ENCODE measurements around the gene RIPK3.
"Not testable (repeated sequence)": the region's sequence is repeated elsewhere in the genome, so short reads cannot be mapped to it uniquely, and the experiment has no call there.

RIPK3 gene

DNA sequence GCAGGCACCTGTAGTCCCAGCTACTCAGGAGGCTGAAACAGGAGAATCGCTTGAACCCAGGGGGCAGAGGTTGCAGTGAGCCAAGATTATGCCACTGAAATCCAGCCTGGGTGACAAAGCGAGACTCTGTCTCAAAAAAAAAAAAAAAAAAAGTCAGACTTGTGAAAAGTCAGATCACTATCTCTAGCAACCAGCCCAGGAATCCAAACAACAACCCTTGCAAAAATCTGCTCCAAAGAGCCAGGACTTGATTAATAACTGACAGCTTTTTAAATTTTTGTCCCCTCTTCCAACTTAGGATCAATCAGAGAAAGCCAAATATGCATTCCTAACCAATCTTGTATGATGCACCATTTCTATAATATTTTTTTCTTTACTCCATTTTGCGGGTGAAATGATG, 20.5 kb upstream of the RIPK3 start:
- Histone ChIP-seq H3K9ac (ENCODE audit: low read depth, low read length) (no peak overlapping the region), H3K4me1 (ENCODE audit: control insufficient read depth, insufficient read depth, low read length) (no peaks in the 10 kb centered on the region), H3K9me3 (ENCODE audit: control insufficient read depth, insufficient read depth, low read length) (no peaks in the 10 kb centered on the region), H3K27me3 (ENCODE audit: control insufficient read depth, insufficient read depth, low read length) (peaks cover 16% of the 10 kb centered on the region), H3K36me3 (ENCODE audit: control insufficient read depth, insufficient read depth, low read length) (no peaks in the 10 kb centered on the region), H3K27ac (ENCODE audit: low read depth, low read length) (no peak overlapping the region), H3K4me3 (ENCODE audit: low read depth, low read length) (no peak overlapping the region)

DNA sequence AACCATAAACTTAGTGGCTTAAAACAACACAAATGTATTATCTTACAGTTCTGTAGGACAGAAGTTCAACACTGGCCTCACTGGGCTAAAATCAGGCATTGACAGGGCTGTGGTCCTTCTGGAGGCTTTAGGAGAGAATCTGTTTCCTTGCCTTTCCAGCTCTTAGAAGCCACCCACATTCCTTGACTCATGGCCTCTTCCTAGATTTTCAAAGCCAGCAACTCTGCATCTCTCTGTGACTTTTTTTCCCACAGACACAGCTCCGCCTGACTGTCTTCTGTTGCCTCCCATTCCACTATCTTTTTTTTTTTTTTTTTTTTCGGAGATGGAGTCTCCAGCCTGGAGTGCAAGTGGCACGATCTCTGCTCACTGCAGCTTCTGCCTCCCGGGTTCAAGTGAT, 16.4 kb upstream of the RIPK3 start:
- Histone ChIP-seq H3K36me3 (ENCODE audit: control insufficient read depth, insufficient read depth, low read length) (no peaks in the 10 kb centered on the region), H3K4me1 (ENCODE audit: control insufficient read depth, insufficient read depth, low read length) (no peaks in the 10 kb centered on the region), H3K4me3 (ENCODE audit: low read depth, low read length) (no peak overlapping the region), H3K27me3 (ENCODE audit: control insufficient read depth, insufficient read depth, low read length) (peaks cover 12% of the 10 kb centered on the region), H3K9ac (ENCODE audit: low read depth, low read length) (no peak overlapping the region), H3K9me3 (ENCODE audit: control insufficient read depth, insufficient read depth, low read length) (no peaks in the 10 kb centered on the region), H3K27ac (ENCODE audit: low read depth, low read length) (no peak overlapping the region)

DNA sequence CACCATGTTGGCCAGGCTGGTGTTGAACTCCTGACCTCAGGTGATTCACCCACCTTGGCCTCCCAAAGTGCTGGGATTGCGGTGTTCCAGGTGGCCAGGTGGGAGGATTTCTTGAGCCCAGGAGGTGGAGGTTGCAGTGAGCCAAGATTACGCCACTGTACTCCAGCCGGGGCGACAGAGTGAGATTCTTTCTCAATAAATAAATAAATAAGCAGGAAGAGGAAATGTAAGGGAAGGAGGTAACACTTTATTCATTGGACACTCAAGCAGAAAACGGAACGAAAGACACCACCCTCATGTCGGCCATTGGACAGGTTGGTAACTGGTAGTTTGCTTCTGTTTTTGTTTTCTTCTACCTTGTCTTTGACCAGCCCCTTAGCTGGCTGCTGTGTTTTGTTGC, 15.2 kb upstream of the RIPK3 start:
- Histone ChIP-seq H3K36me3 (ENCODE audit: control insufficient read depth, insufficient read depth, low read length) (no peaks in the 10 kb centered on the region), H3K4me1 (ENCODE audit: control insufficient read depth, insufficient read depth, low read length) (no peaks in the 10 kb centered on the region), H3K4me3 (ENCODE audit: low read depth, low read length) (no peak overlapping the region), H3K9me3 (ENCODE audit: control insufficient read depth, insufficient read depth, low read length) (no peaks in the 10 kb centered on the region), H3K9ac (ENCODE audit: low read depth, low read length) (no peak overlapping the region), H3K27ac (ENCODE audit: low read depth, low read length) (no peak overlapping the region), H3K27me3 (ENCODE audit: control insufficient read depth, insufficient read depth, low read length) (peaks cover 16% of the 10 kb centered on the region)

DNA sequence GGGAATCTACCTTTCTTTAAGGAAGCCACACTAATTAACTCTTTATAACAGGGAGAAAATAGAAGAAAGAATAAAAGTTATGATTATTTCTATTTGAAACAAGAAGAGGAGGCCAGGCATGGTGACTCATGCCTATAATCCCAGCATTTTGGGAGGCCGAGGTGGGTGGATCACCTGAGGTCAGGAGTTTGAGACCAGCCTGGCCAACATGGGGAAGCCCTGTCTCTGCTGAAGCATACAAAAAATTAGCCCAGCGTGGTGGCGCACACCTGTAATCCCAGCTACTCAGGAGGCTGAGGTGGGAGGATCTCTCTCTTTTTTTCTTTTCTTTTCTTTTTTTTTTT, 14.7 kb upstream of the RIPK3 start:
- H3K4me1 ChIP-seq (ENCODE audit: control insufficient read depth, insufficient read depth, low read length) = not testable (repeated sequence)

DNA sequence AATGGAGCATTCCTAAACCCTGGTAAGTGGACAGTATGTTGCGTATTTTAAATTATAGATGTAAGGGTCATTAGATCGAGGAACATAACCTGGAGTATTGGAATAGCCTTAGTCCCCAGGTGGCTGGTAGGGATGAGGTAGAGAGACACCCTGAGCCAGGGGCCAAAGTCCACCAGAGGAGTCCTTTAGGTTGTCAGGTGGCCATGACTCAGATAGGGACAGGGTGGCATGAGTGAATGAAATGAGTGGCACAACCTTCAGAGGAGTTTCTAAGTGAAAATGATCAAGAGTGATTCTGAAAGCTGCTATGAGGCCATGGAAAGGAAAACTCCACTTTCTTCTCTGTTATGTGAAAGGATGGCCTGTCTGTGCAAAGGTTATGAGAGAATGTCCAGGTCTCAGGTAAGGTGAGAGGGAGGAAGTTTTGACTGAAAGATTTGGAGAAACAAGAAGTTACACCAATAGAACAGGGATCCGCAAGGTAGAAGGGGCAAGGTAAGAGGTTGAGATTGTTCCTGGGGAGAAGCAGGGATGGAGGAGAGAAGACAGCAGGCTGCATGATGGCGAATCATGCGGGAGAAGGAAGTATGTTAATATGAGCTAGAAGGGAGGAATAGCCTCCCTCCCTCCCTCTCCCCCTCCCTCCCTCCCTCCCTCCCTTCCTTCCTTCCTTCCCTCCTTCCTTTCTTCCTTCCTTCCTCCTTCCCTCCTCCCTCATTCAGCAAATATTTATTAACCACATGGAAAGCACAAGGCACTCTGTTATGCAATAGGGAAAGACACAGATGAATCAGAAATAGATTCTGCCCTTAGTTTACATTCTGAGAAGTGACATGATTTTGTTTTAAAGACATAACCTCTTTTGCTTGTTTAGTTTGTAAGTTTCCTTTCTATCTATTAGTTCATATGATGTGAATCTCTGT, 14.0 kb upstream of the RIPK3 start:
- H3K36me3 ChIP-seq (ENCODE audit: control insufficient read depth, insufficient read depth, low read length) = no peaks in the 10 kb centered on the region
- H3K4me3 ChIP-seq (ENCODE audit: low read depth, low read length) = no peak overlapping the region
- H3K9ac ChIP-seq (ENCODE audit: low read depth, low read length) = no peak overlapping the region
- peaks cover 26% of the 10 kb centered on the region for H3K27me3 ChIP-seq (ENCODE audit: control insufficient read depth, insufficient read depth, low read length)
- no peaks in the 10 kb centered on the region for H3K4me1 ChIP-seq (ENCODE audit: control insufficient read depth, insufficient read depth, low read length)
- H3K27ac ChIP-seq (ENCODE audit: low read depth, low read length) = no peak overlapping the region
- no peaks in the 10 kb centered on the region for H3K9me3 ChIP-seq (ENCODE audit: control insufficient read depth, insufficient read depth, low read length)

More for the DNA sequence above, 14.7 kb upstream of the RIPK3 start:
- not testable (repeated sequence) for H3K36me3 ChIP-seq (ENCODE audit: control insufficient read depth, insufficient read depth, low read length); H3K9ac ChIP-seq (ENCODE audit: low read depth, low read length); H3K9me3 ChIP-seq (ENCODE audit: control insufficient read depth, insufficient read depth, low read length); H3K4me3 ChIP-seq (ENCODE audit: low read depth, low read length); H3K27ac ChIP-seq (ENCODE audit: low read depth, low read length)
- H3K27me3 ChIP-seq (ENCODE audit: control insufficient read depth, insufficient read depth, low read length) = peaks cover 22% of the 10 kb centered on the region

DNA sequence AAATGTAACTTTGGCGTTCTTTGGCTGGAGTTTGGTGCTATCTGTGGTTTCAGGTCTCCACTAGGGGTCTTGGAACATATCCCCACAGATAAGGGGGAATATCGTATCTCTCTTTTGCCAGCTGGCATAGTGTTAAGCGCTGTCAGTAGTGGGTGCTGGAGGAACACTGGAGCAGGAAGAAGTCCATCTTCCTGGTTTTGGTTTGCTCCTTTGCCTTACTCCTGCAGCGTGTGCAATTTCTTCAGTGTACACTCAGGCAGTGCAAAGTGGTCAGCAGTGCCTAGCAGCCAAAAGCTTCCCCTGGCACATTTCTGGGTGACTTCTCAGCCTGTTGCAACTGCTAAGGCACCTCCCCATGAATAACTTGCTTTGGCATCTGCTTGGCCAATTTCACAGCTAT, 11.7 kb upstream of the RIPK3 start:
- Histone ChIP-seq H3K9me3 (ENCODE audit: control insufficient read depth, insufficient read depth, low read length) (no peaks in the 10 kb centered on the region), H3K4me3 (ENCODE audit: low read depth, low read length) (no peak overlapping the region), H3K4me1 (ENCODE audit: control insufficient read depth, insufficient read depth, low read length) (no peaks in the 10 kb centered on the region), H3K27me3 (ENCODE audit: control insufficient read depth, insufficient read depth, low read length) (peaks cover 35% of the 10 kb centered on the region), H3K9ac (ENCODE audit: low read depth, low read length) (no peak overlapping the region), H3K27ac (ENCODE audit: low read depth, low read length) (no peak overlapping the region), H3K36me3 (ENCODE audit: control insufficient read depth, insufficient read depth, low read length) (no peaks in the 10 kb centered on the region)

DNA sequence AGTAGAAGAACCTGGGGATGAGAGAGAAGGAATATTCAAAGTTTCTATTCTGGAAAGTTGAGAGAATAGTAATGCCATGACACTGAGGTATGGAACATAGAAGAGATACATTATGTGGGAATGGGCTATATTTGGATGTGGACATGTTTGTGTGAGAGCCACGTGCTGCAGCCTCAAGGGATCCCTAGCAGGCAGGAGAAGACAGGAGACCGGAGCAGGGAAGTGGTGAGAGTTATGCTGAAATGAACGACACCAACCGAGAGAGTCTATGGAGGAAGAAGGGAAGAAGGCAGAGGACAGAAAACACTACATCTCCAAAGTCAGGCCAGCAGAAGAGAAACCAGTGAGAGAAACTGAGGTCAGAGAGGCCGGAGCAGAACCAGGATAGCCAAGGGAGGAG, 10.0 kb upstream of the RIPK3 start:
- Histone ChIP-seq H3K9ac (ENCODE audit: low read depth, low read length) (no peak overlapping the region), H3K27me3 (ENCODE audit: control insufficient read depth, insufficient read depth, low read length) (peaks cover 36% of the 10 kb centered on the region), H3K27ac (ENCODE audit: low read depth, low read length) (no peak overlapping the region), H3K4me1 (ENCODE audit: control insufficient read depth, insufficient read depth, low read length) (no peaks in the 10 kb centered on the region), H3K4me3 (ENCODE audit: low read depth, low read length) (no peak overlapping the region), H3K36me3 (ENCODE audit: control insufficient read depth, insufficient read depth, low read length) (no peaks in the 10 kb centered on the region), H3K9me3 (ENCODE audit: control insufficient read depth, insufficient read depth, low read length) (no peaks in the 10 kb centered on the region)

DNA sequence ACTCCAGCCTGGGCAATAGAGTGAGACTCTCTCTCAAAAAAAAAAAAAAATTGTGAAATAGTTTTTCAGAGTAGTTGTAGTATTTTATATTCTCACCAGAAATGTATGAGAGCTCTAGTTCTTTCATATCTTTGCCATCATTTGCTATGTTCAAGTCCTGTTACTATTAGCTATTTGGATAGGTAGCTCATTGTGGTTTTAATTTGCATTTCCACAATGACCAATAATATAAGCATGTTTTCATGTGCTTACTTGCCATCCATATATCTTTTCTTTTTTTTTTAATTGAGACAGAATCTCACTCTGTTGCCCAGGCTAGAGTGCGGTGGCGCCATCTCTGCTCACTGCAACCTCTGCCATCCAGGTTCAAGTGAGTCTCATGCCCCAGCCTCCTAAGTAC, 8.4 kb upstream of the RIPK3 start:
- H3K9me3 ChIP-seq (ENCODE audit: control insufficient read depth, insufficient read depth, low read length) = no peaks in the 10 kb centered on the region
- no peak overlapping the region for H3K9ac ChIP-seq (ENCODE audit: low read depth, low read length)
- no peak overlapping the region for H3K27ac ChIP-seq (ENCODE audit: low read depth, low read length)
- H3K36me3 ChIP-seq (ENCODE audit: control insufficient read depth, insufficient read depth, low read length) = no peaks in the 10 kb centered on the region
- no peak overlapping the region for H3K4me3 ChIP-seq (ENCODE audit: low read depth, low read length)
- H3K4me1 ChIP-seq (ENCODE audit: control insufficient read depth, insufficient read depth, low read length) = no peaks in the 10 kb centered on the region
- H3K27me3 ChIP-seq (ENCODE audit: control insufficient read depth, insufficient read depth, low read length) = peaks cover 36% of the 10 kb centered on the region

- no peak overlapping the region for H3K4me3 ChIP-seq (ENCODE audit: low read depth, low read length)
- no peak overlapping the region for H3K9ac ChIP-seq (ENCODE audit: low read depth, low read length)
- H3K36me3 ChIP-seq (ENCODE audit: control insufficient read depth, insufficient read depth, low read length) = no peaks in the 10 kb centered on the region
- H3K27me3 ChIP-seq (ENCODE audit: control insufficient read depth, insufficient read depth, low read length) = peaks cover 32% of the 10 kb centered on the region
- H3K9me3 ChIP-seq (ENCODE audit: control insufficient read depth, insufficient read depth, low read length) = no peaks in the 10 kb centered on the region
- no peaks in the 10 kb centered on the region for H3K4me1 ChIP-seq (ENCODE audit: control insufficient read depth, insufficient read depth, low read length)
- H3K27ac ChIP-seq (ENCODE audit: low read depth, low read length) = no peak overlapping the region
These were observed 7.3 kb upstream of the RIPK3 start for GRCh38 chr14:24347134-24347533.

DNA sequence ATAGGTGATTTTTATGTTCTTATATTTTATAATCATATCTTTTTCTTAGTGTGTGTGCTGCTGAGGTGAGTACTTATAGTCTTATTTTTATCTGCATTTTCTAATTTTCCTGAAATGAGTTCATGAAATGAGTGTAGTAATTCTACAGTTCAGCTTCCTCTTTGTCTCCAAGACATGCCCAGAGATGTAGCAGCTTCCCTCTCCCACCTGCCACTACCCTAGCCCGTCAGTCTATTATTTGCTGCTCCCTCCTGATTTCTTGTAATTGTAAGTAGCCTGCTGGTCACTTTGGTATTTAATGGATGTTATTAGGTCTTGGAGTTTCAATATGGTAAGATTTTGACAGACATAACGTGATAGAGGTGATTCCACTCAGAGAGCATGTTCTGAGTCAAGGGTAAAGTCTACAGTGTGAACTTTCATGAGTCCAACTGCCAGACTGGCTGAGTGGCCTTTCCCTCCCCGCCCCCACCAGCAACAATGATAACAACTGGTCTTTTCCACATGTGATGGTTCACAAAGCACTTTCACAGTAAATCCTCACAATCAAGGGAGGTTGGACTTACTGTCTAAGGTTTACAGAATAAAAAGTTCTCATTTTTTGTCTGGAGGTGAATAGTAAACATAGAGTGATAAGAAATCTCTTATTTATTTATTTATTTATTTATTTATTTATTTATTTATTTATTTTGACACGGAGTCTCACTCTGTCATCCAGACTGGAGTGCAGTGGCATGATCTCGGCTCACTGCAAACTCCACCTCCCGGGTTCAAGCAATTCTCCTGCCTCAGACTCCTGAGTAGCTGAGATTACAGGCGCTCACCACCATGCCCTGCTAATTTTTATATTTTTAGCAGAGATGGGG, 4.2 kb upstream of the RIPK3 start:
- H3K27me3 ChIP-seq (ENCODE audit: control insufficient read depth, insufficient read depth, low read length) = peaks cover 38% of the 10 kb centered on the region
- no peaks in the 10 kb centered on the region for H3K36me3 ChIP-seq (ENCODE audit: control insufficient read depth, insufficient read depth, low read length)
- no peak overlapping the region for H3K9ac ChIP-seq (ENCODE audit: low read depth, low read length)
- H3K4me1 ChIP-seq (ENCODE audit: control insufficient read depth, insufficient read depth, low read length) = 0 out of 2 replicates have a peak, but pooled peaks cover 3% of the 10 kb centered on the region
- H3K4me3 ChIP-seq (ENCODE audit: low read depth, low read length) = no peak overlapping the region
- no peaks in the 10 kb centered on the region for H3K9me3 ChIP-seq (ENCODE audit: control insufficient read depth, insufficient read depth, low read length)
- H3K27ac ChIP-seq (ENCODE audit: low read depth, low read length) = no peak overlapping the region

GRCh38 chr14:24342889-24343288, 3.1 kb upstream of the RIPK3 start:
- H3K27ac ChIP-seq (ENCODE audit: low read depth, low read length) = no peak overlapping the region
- no peak overlapping the region for H3K4me3 ChIP-seq (ENCODE audit: low read depth, low read length)
- H3K4me1 ChIP-seq (ENCODE audit: control insufficient read depth, insufficient read depth, low read length) = 0 out of 2 replicates have a peak, but pooled peaks cover 4% of the 10 kb centered on the region
- peaks cover 49% of the 10 kb centered on the region for H3K27me3 ChIP-seq (ENCODE audit: control insufficient read depth, insufficient read depth, low read length)
- no peaks in the 10 kb centered on the region for H3K9me3 ChIP-seq (ENCODE audit: control insufficient read depth, insufficient read depth, low read length)
- no peaks in the 10 kb centered on the region for H3K36me3 ChIP-seq (ENCODE audit: control insufficient read depth, insufficient read depth, low read length)
- no peak overlapping the region for H3K9ac ChIP-seq (ENCODE audit: low read depth, low read length)
